SH-SY5Y (cell line): ENCODE measurements around the gene ADPRM.

ENCODE experiments used
- GATA2 ChIP-seq: IDR thresholded peaks from 2 replicates; pipeline ENCODE4 v1.6.1; 2011; ENCODE audit warnings: mild to moderate bottlenecking, low read depth, low read length
- GATA3 ChIP-seq: IDR thresholded peaks from 2 replicates; pipeline ENCODE4 v1.6.1; 2011; ENCODE audit warnings: low read depth, mild to moderate bottlenecking, low read length, moderate library complexity

DNA sequence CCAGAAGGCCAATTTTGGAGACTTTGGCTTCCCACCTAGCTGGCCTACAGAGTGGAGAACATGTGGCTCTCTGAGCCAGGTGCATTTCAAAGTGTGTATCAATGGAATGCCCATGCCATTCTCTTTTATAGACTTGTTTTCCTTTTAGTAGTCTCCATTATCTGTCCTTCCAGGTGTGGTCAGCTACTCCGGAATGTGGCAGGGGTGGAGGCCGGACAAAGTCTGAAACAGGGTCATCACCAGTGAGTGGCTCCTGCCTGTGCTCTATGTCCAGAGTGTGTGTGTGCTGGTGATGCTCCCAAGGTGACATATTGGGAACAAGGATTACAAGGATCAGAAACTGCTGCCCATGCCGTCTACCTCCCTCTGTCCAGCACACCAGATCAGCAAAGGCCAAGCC is 36.3 kb downstream of the ADPRM start:
- TF ChIP-seq GATA2 (no peak), GATA3 (no peak)
